GM12878 (cell line): ENCODE results near the gene FDX2. TPM values are rescaled to one million over a fixed set of nuclear protein-coding genes. Genes with fewer than 3 reads are reported as not detected.

Experiments
- BMI1 ChIP-seq: fragments of 450-650 bp; IDR thresholded peaks from 2 replicates; pipeline ENCODE4 v1.6.1; 2016; ENCODE audit warnings: mild to moderate bottlenecking, moderate library complexity, borderline replicate concordance
- CEBPB ChIP-seq, 2 experiments: fragments of 150-350 bp in 1 of 2; IDR thresholded peaks; 2 replicates each; pipeline ENCODE4 v1.6.1; 2012 to 2014; ENCODE audit warnings: low read depth in 2 of 2, low read length in 2 of 2, borderline replicate concordance in 1 of 2, inconsistent platforms in 1 of 2
- CHD2 ChIP-seq: IDR thresholded peaks from 2 replicates; pipeline ENCODE4 v1.6.1; 2011; ENCODE audit warnings: low read depth, low read length, improper control_type of control experiment, borderline replicate concordance
- CREB1 ChIP-seq: IDR thresholded peaks from 2 replicates; pipeline ENCODE4 v1.6.1; 2012; ENCODE audit warnings: low read depth, mild to moderate bottlenecking, inconsistent platforms
- CTCF ChIP-seq, 3 experiments: IDR thresholded peaks in 2 of 3; conservative IDR thresholded peaks in 1 of 3; 2 replicates each; pipeline ENCODE4 v1.5.1; 2011; ENCODE audit warnings: low read depth in 3 of 3, low read length in 3 of 3, mild to moderate bottlenecking in 3 of 3, control low read depth in 2 of 3, moderate library complexity in 2 of 3, inconsistent platforms in 1 of 3, mixed read lengths in 1 of 3; ENCODE audit not compliant: control insufficient read depth in 2 of 3, insufficient read depth in 1 of 3; ENCODE audit errors: extremely low read depth in 1 of 3
- DPF2 ChIP-seq: fragments of 450-650 bp; IDR thresholded peaks from 2 replicates; pipeline ENCODE4 v1.6.1; 2017; ENCODE audit warnings: mild to moderate bottlenecking
- E2F8 ChIP-seq: fragments of 450-650 bp; IDR thresholded peaks from 2 replicates; pipeline ENCODE4 v1.6.1; 2018; ENCODE audit warnings: mild to moderate bottlenecking, low read depth, moderate library complexity; ENCODE audit not compliant: partially characterized antibody
- EGR1 ChIP-seq, 2 experiments: IDR thresholded peaks; 1 replicate in 1 of 2; 2 replicates in 1 of 2; pipeline ENCODE4 v1.6.1; 2011 to 2012; ENCODE audit warnings: low read depth in 2 of 2, low read length in 2 of 2, borderline replicate concordance in 1 of 2, mild to moderate bottlenecking in 1 of 2, moderate library complexity in 1 of 2
- FOXM1 ChIP-seq: IDR thresholded peaks from 2 replicates; pipeline ENCODE4 v1.6.1; 2012; ENCODE audit warnings: low read depth, mild to moderate bottlenecking, inconsistent platforms, low read length, moderate library complexity
- HDAC2 ChIP-seq: fragments of 200-600 bp; sonication (generic); IDR thresholded peaks from 2 replicates; pipeline ENCODE4 v1.6.1; 2017
- MEF2A ChIP-seq: IDR thresholded peaks from 2 replicates; pipeline ENCODE4 v1.6.1; 2011; ENCODE audit warnings: low read depth, mild to moderate bottlenecking, low read length, moderate library complexity; ENCODE audit not compliant: insufficient read depth
- NKRF ChIP-seq: fragments of 450-650 bp; conservative IDR thresholded peaks from 2 replicates; pipeline ENCODE4 v1.6.1; 2017; ENCODE audit warnings: mild to moderate bottlenecking, moderate library complexity
- PKNOX1 ChIP-seq: fragments of 450-650 bp; IDR thresholded peaks from 2 replicates; pipeline ENCODE4 v1.6.1; 2016; ENCODE audit warnings: mild to moderate bottlenecking
- PML ChIP-seq: IDR thresholded peaks from 2 replicates; pipeline ENCODE4 v1.6.1; 2012; ENCODE audit warnings: low read length, inconsistent platforms
- POLR2A ChIP-seq: IDR thresholded peaks from 2 replicates; pipeline ENCODE4 v1.6.1; 2011; ENCODE audit warnings: low read depth, mild to moderate bottlenecking, low read length
- PRDM15 ChIP-seq: fragments of 450-650 bp; formaldehyde crosslinking; IDR thresholded peaks from 2 replicates; pipeline ENCODE4 v1.4.0; 2020; ENCODE audit warnings: mild to moderate bottlenecking, moderate library complexity
- SUPT20H ChIP-seq: IDR thresholded peaks from 2 replicates; pipeline ENCODE4 v1.6.1; 2011; ENCODE audit warnings: low read depth, mild to moderate bottlenecking, low read length, moderate library complexity, borderline replicate concordance; ENCODE audit not compliant: control insufficient read depth
- ZBED1 ChIP-seq: IDR thresholded peaks from 2 replicates; pipeline ENCODE4 v1.6.1; 2016; ENCODE audit warnings: borderline replicate concordance
- polyA plus RNA-seq, 11 experiments: library from polyadenylated mRNA; depleted of rRNA in 4 of 11; unstranded in 6 of 11; stranded (reverse) in 5 of 11; fragments of >200 nt; fragmentation: Nextera tagmentation in 4 of 11; fragmentation: Illumina TruSeq in 1 of 11; extraction: Ambion mirVana in 4 of 11; extraction: Trizol in 1 of 11; gene quantifications; 1 replicate in 1 of 11; 2 replicates in 10 of 11; pipeline versions ENCODE4 v1.2.1 to v1.2.3, GENCODE V29; 2011 to 2016; ENCODE audit warnings: inconsistent platforms in 2 of 11, missing spikeins in 2 of 11, low read depth in 1 of 11
- total RNA-seq, 4 experiments: library from RNA; depleted of rRNA in 3 of 4; stranded (reverse); fragments of >200 nt in 3 of 4; fragmentation: Illumina TruSeq in 1 of 4; extraction: Trizol in 1 of 4; gene quantifications; 2 replicates each; pipeline versions ENCODE4 v1.2.1 to v1.2.3, GENCODE V29; 2013 to 2021

The FDX2 gene
- total and polyA plus RNA-seq, 10 of the 15 experiments (the other 5 are each of a cell fraction or from before 2014, with no cell fraction given), result 1.4 to 50.4 (median 24.7) TPM

GRCh38 chr19:10289167-10289835 is 26.5 kb downstream of the FDX2 start (continued):
- TF ChIP-seq CTCF (IDR thresholded peaks at IDR 0.05 in 2 of 3, conservative IDR thresholded peaks at IDR 0.05 in 1 of 3; ENCODE audit: control insufficient read depth in 2 of 3, extremely low read depth in 1 of 3, insufficient read depth in 1 of 3, low read depth in 3 of 3, low read length in 3 of 3), result no peak
- no peak for TF ChIP-seq PKNOX1
- TF ChIP-seq PRDM15 (CRISPR knock-in tag), result no peak
- no peak for TF ChIP-seq PML
- TF ChIP-seq CHD2, result peak; percentile 24; the same call in 1 of the 2 replicates
- TF ChIP-seq FOXM1, result no peak
- TF ChIP-seq BMI1, result no peak
- no peak; the same call in 1 of the 2 replicates for TF ChIP-seq POLR2A
- TF ChIP-seq EGR1 (IDR thresholded peaks at IDR 0.05; ENCODE audit: borderline replicate concordance in 1 of 2, low read depth in 2 of 2, low read length in 2 of 2), result peak in 1 of 2 experiments; percentile 67; a peak in 1 of 3 replicates
- no peak for TF ChIP-seq ZBED1
- TF ChIP-seq E2F8, result no peak
- TF ChIP-seq MEF2A, result no peak
- no peak for TF ChIP-seq HDAC2
- TF ChIP-seq CEBPB (IDR thresholded peaks at IDR 0.05; ENCODE audit: borderline replicate concordance in 1 of 2, low read depth in 2 of 2, low read length in 2 of 2), result no peak
- 0 out of 2 replicates have a peak, but pooled peaks have one; percentile 25 for TF ChIP-seq CREB1
- peak; percentile 68; the same call in 1 of the 2 replicates for TF ChIP-seq NKRF
- 0 out of 2 replicates have a peak, but pooled peaks have one; percentile 18 for TF ChIP-seq DPF2
- no peak for TF ChIP-seq SUPT20H
